Peyer's patch (tissue), 4 donors: ENCODE results near the gene METTL18.
"Not testable (repeated sequence)": the region's sequence is repeated elsewhere in the genome, so short reads cannot be mapped to it uniquely, and the experiment has no call there.

Source experiments
- CTCF ChIP-seq, 6 experiments: fragments of 450-650 bp in 4 of 6; fragments of 200-600 bp in 2 of 6; sonication (generic) in 1 of 6; IDR thresholded peaks; one replicate each; pipeline ENCODE4 v1.5.1; 2017 to 2019; ENCODE audit warnings: antibody characterized with exemption in 6 of 6, mild to moderate bottlenecking in 3 of 6, moderate library complexity in 1 of 6
- POLR2A ChIP-seq, 2 donors: fragments of 450-650 bp; IDR thresholded peaks; one replicate each; pipeline ENCODE4 v1.5.1; 2017; ENCODE audit warnings: antibody characterized with exemption in 2 of 2, mild to moderate bottlenecking in 2 of 2, moderate library complexity in 2 of 2

GRCh38 chr1:169811418-169812035 lies 16.8 kb upstream of the METTL18 start:
- TF ChIP-seq POLR2A, CTCF (IDR thresholded peaks at IDR 0.05): not testable (repeated sequence)
